Common myeloid progenitor, CD34-positive (primary cell): Measurements from ENCODE around the gene SLC49A3.
"Not testable (repeated sequence)": the region's sequence is repeated elsewhere in the genome, so short reads cannot be mapped to it uniquely, and the experiment has no call there.

Experiments used
- CTCF ChIA-PET: fragments of 350-600 bp; sonication (Branson Sonifier 250); formaldehyde crosslinking; loops from one replicate; lab custom pipeline; 2021; ENCODE audit warnings: antibody characterized with exemption; lab: Charles Lee
- POLR2A ChIA-PET: fragments of 350-600 bp; sonication (Branson Sonifier 250); formaldehyde crosslinking; loops from one replicate; lab custom pipeline; 2021; ENCODE audit warnings: antibody characterized with exemption; lab: Charles Lee
- DNase-seq, 3 donors: peaks; one replicate each; pipeline versions ENCODE4 v3.0.0 to v3.0.0-alpha.2; 2013
- H3K27ac ChIP-seq, 2 experiments: 1 replicate in 1 of 2; 2 replicates in 1 of 2; pipeline ENCODE4 v1.7.0; 2013; ENCODE audit warnings: inconsistent platforms in 2 of 2, low read length in 2 of 2, mild to moderate bottlenecking in 2 of 2, low read depth in 1 of 2, moderate library complexity in 1 of 2; ENCODE audit not compliant: severe bottlenecking in 2 of 2, insufficient read depth in 1 of 2, poor library complexity in 1 of 2
- H3K27me3 ChIP-seq, 5 experiments: replicated peaks in 2 of 5; 1 replicate in 3 of 5; 2 replicates in 2 of 5; pipeline versions ENCODE4 v1.6.1 to v1.7.0; 2013; ENCODE audit warnings: low read length in 4 of 5, mild to moderate bottlenecking in 2 of 5, moderate library complexity in 2 of 5, inconsistent platforms in 1 of 5; ENCODE audit not compliant: insufficient read depth in 5 of 5, control insufficient read depth in 4 of 5
- H3K36me3 ChIP-seq, 4 experiments: 1 replicate in 2 of 4; 2 replicates in 2 of 4; pipeline versions ENCODE4 v1.6.1 to v1.7.0; 2013; ENCODE audit warnings: low read length in 3 of 4, control low read depth in 1 of 4, mild to moderate bottlenecking in 1 of 4; ENCODE audit not compliant: control insufficient read depth in 4 of 4, insufficient read depth in 4 of 4
- H3K4me1 ChIP-seq, 4 experiments: 1 replicate in 3 of 4; 2 replicates in 1 of 4; pipeline versions ENCODE4 v1.6.1 to v1.7.1; 2013; ENCODE audit warnings: low read length in 3 of 4, mild to moderate bottlenecking in 3 of 4, control low read depth in 1 of 4, inconsistent platforms in 1 of 4, moderate library complexity in 1 of 4; ENCODE audit not compliant: control insufficient read depth in 4 of 4, insufficient read depth in 4 of 4; ENCODE audit errors: control extremely low read depth in 1 of 4
- H3K4me3 ChIP-seq, 7 experiments: 1 replicate in 4 of 7; 2 replicates in 3 of 7; pipeline versions ENCODE4 v1.5.1 to v1.7.0; 2013; ENCODE audit warnings: mild to moderate bottlenecking in 7 of 7, low read length in 6 of 7, moderate library complexity in 6 of 7, inconsistent platforms in 2 of 7, low read depth in 2 of 7, control low read depth in 1 of 7; ENCODE audit not compliant: insufficient read depth in 4 of 7, control insufficient read depth in 1 of 7; ENCODE audit errors: extremely low read depth in 1 of 7
- H3K9me3 ChIP-seq, 5 experiments: 1 replicate in 4 of 5; 2 replicates in 1 of 5; pipeline versions ENCODE4 v1.6.1 to v1.7.1; 2013; ENCODE audit warnings: low read length in 4 of 5, mild to moderate bottlenecking in 2 of 5, inconsistent platforms in 1 of 5, low read depth in 1 of 5, moderate library complexity in 1 of 5; ENCODE audit not compliant: control insufficient read depth in 4 of 5, insufficient read depth in 2 of 5; ENCODE audit errors: control extremely low read depth in 1 of 5
- WGBS: methylation state at CpG from one replicate; pipeline ENCODE4 v1.1.5; 2013; ENCODE audit not compliant: insufficient coverage; 5-methylcytosine and 5-hydroxymethylcytosine counted together

The SLC49A3 gene

DNA sequence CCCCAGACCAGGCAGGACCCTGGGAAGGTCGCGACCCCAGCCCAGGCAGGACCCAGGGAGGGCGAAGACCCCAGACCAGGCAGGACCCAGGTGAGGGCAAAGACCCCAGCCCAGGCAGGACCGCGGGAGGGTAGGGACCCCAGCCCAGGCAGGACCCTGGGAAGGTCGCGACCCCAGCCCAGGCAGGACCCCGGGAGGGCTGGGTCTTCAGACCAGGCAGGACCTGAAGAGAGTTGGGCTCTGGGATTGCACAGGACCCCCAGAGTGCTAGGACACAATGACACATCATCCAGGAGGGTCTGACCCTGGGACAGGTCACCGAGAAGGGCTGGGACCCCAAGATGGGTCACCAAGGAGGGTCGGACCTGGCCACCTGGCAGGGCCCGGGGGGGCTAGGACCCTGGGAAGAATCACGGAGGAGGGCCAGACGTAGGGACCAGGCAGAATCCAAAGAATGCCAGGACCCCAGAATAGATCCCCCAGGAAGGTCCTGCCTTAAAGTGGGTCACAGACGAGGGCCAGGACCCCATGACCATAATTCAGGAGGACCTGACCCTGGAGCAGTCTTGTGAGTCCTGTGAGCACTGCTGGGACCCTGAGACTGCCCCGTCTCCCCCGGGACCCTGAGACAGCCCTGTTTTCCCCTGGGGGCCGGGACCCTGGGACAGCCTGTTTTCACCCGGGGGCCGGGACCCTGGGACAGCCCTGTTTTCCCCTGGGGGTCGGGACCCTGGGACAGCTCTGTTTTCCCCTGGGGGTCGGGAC is 18.1 kb upstream of the SLC49A3 start:
- ChIA-PET POLR2A (no interaction called here), CTCF (no interaction called here)
- Histone ChIP-seq H3K4me3 (peak overlapping the region; percentile 27 to 89 (median 53)), H3K36me3 (peaks cover 7 to 16% (median 8%) of the 10 kb centered on the region in 4 experiments), H3K27ac (peak overlapping the region; percentile 92 to 97), H3K27me3 (no peaks in the 10 kb centered on the region), H3K9me3 (no peaks in the 10 kb centered on the region), H3K4me1 (peaks cover 2 to 26% (median 11%) of the 10 kb centered on the region in 4 experiments)
- WGBS, result 83% methylated on average over 7 of the region's 21 CpGs
- no peak for DNase-seq

- CTCF ChIA-PET, H3K27me3 ChIP-seq, DNase-seq, POLR2A ChIA-PET, H3K9me3 ChIP-seq: not testable (repeated sequence)
- Histone ChIP-seq H3K4me1 (peaks cover 2 to 26% (median 11%) of the 10 kb centered on the region in 4 experiments), H3K27ac (peak overlapping the region; percentile 92 to 97), H3K4me3 (peak overlapping the region; percentile 73 to 91 (median 86)), H3K36me3 (peaks cover 7 to 16% (median 8%) of the 10 kb centered on the region in 4 experiments)
- WGBS, result 4% methylated on average over 18 of the region's 21 CpGs
Measured at GRCh38 chr4:706083-706633, 17.2 kb upstream of the SLC49A3 start.

GRCh38 chr4:705278-706082 is 16.5 kb upstream of the SLC49A3 start, which contains the start of gene PCGF3:
TSS of gene PCGF3 (plus strand) at chr4:705832. CDS start at chr4:733681, 27,849 bp downstream.
- 3% methylated on average over 63 of the region's 82 CpGs for WGBS
- POLR2A ChIA-PET, result no interaction called here
- H3K9me3 ChIP-seq, result no peaks in the 10 kb centered on the region
- peaks cover 2 to 26% (median 11%) of the 10 kb centered on the region in 4 experiments for H3K4me1 ChIP-seq
- DNase-seq, result peak; percentile 91 to 95 (median 95)
- CTCF ChIA-PET, result no interaction called here
- H3K4me3 ChIP-seq, result peak within 1 kb of the TSS; percentile 73 to 91 (median 86)
- peaks cover 4 to 10% (median 7%) of the 10 kb centered on the region in 4 experiments for H3K36me3 ChIP-seq
- no peaks in the 10 kb centered on the region for H3K27me3 ChIP-seq
- peak within 1 kb of the TSS; percentile 92 to 97 for H3K27ac ChIP-seq

- ChIA-PET CTCF (no interaction called here), POLR2A (no interaction called here)
- Histone ChIP-seq H3K4me1 (peaks cover 2 to 26% (median 12%) of the 10 kb centered on the region in 4 experiments), H3K27me3 (no peaks in the 10 kb centered on the region), H3K27ac (no peak overlapping the region), H3K9me3 (no peaks in the 10 kb centered on the region), H3K4me3 (peak overlapping the region in 5 of 7 experiments; percentile 11 to 89 (median 75)), H3K36me3 (peaks cover 0 to 5% (median 4%) of the 10 kb centered on the region in 4 experiments)
- 100% methylated on average over 1 of the region's 1 CpG for WGBS
- DNase-seq, result no peak
Measured at GRCh38 chr4:704971-705277, 16.0 kb upstream of the SLC49A3 start.

DNA sequence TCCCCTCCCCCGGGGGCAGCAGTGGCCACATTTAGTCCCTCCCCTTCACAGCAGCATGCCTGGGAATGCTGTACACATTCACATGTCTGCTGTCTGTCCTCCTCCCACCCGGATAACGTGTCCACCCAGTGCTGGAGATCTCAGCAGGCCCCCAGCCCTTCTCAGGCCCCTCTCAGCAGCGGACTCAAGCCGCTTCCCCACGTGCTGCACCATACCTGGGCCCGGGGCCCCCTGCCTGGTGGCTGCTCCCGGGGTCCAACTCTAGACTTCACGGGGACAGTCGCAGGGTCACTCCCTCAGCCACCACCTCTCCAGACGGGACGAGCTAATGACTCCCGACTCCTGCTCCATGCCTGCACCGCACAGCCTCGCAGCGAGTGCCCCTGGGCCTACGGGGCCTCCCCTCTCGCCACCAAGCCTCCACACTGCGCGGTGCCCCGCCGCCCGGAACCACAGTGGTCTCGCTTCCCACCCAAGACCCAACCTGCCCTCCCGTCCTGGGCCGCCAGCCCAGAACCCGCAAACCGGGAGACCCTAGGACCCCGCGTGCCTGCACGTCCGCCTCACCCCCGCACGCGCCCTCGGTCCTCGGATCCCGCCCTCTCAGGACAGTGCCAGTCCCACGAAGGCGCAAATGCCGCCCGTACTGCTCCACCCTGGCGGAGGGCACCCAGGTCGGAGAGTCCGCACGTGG is 15.4 kb upstream of the SLC49A3 start:
- Histone ChIP-seq H3K9me3 (no peaks in the 10 kb centered on the region), H3K4me3 (no peak overlapping the region), H3K4me1 (peaks cover 1 to 32% (median 18%) of the 10 kb centered on the region in 4 experiments), H3K36me3 (peaks cover 0 to 3% (median under 1%) of the 10 kb centered on the region in 4 experiments), H3K27me3 (no peaks in the 10 kb centered on the region), H3K27ac (no peak overlapping the region)
- ChIA-PET CTCF (interaction anchor here (1.4 kb wide), 1 partner anchor 17 kb away, joined by 4 read pairs; no protein-coding TSS in a partner anchor), POLR2A (no interaction called here)
- 96% methylated on average over 44 of the region's 46 CpGs for WGBS
- no peak for DNase-seq

DNA sequence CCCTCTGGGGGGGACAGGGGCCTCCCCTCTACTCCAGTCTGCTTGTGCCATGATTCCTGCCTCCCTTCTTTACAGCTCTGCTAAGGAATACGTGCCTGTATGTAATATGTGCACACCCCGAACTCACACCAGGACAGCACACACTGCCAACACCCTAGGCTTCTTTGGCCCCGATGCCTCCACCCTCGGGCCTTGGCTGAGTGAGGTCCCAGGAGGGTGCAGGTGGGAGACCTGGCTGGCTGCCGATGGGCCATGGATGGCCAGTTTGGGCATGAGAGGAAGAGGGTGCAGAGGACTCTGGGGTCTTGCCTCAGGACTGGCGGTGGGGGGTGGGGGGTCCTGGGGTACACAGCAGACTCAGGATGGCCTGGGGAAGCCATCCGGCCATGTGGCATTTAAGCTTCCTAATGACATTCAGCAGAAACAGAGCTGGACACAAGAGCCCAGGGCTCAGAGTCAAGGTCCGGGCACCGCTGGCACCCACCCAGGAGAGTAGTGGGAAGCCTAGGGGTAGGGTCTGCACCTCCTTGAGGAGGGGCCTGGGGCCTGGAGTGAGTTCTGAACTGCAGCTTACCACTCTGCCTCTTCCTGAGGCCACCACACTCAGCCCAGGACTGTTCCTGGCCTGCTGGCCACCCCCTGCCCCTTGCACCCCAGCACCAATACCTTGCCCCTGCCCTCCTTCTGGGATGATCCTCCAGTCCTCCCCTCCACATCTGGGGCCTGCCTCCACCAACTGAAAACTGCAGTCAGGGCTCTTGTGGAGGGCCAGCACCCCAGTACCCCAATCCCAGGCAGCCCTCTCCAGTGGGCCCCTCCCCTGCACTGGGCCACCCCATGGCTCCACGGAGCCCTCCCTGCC is 14.6 kb upstream of the SLC49A3 start:
- 95% methylated on average over 6 of the region's 10 CpGs for WGBS
- Histone ChIP-seq H3K27ac (no peak overlapping the region), H3K4me1 (peaks cover 0 to 31% (median 23%) of the 10 kb centered on the region in 4 experiments), H3K9me3 (no peaks in the 10 kb centered on the region), H3K4me3 (no peak overlapping the region), H3K36me3 (peaks cover 0 to 3% (median 0%) of the 10 kb centered on the region in 4 experiments), H3K27me3 (no peaks in the 10 kb centered on the region)
- no peak for DNase-seq
- CTCF ChIA-PET, result interaction anchor here (1.4 kb wide), 1 partner anchor 16 kb away, joined by 4 read pairs; no protein-coding TSS in a partner anchor
- POLR2A ChIA-PET, result no interaction called here
